Stimulated activated CD4-positive, alpha-beta T cell treated with anti-CD3 and anti-CD28 coated beads, Interleukin-4, amount 100 ng/mL, for 24 hours (primary cell): Measurements from ENCODE around the gene GATAD2A.
A peak's percentile ranks its signal among the peaks of the same experiment; 100 is the strongest.
"Not testable (repeated sequence)": the region's sequence is repeated elsewhere in the genome, so short reads cannot be mapped to it uniquely, and the experiment has no call there.

Experiments used
- DNase-seq: peaks from one replicate; pipeline ENCODE4 v3.0.0-alpha.2; 2020

Gene GATAD2A

GRCh38 chr19:19388568-19389555 lies 16.6 kb upstream of the GATAD2A start:
- DNase-seq = no peak

DNA sequence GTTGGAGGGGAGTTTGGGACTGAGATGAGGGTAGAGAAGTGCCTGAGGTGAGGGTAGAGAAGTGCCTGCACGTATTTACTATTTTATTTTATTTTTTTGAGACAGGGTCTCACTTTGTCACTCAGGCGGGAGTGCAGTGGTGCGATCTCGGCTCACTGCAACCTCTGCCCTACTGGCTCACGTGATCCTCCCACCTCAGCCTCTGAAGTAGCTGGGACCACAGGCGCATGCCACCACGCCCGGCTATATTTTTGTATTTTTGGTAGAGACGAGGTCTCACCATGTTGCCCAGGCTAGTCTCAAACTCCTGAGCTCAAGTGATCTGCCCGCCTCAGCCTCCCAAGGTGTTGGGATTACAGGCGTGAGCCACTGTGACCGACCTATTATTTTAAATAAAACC lies 15.8 kb upstream of the GATAD2A start:
- DNase-seq = not testable (repeated sequence)

- not testable (repeated sequence) for DNase-seq
Observed at GRCh38 chr19:19394333-19394732, 11.1 kb upstream of the GATAD2A start.

DNA sequence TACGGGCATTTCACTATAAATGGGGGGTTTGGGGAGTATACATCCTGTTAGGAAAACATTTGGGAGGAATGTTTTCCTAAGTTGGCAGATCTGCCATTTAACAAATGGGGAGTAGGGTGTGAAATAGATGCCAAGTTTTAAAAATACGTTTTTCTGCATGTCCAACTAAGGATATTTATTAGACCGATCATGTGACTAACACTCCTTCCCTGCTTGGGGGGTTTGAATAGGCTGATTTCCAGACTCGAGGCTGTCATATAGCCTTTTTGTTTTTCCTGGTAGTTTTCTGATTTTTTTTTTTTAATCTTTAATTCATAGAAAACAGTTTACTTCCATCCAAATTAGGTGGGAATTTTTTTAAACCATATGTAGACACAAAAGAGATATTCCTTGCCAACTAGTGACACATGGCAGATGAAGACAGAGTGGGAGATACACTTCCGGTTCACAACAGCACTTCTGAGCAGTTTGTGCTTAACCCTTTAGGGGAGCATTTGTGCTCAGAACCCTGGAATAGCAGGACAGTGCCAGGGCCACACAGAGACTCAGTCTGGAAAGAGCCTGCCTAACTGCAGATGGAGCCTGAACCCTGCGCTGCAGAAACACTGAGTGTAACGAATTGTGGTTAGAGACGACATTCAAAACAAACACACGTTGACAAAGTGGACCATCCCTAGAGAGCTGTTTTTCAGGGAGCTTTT lies 5.6 kb upstream of the GATAD2A start:
- no peak for DNase-seq

GRCh38 chr19:19402656-19403372 lies 2.7 kb upstream of the GATAD2A start:
- DNase-seq = no peak

- DNase-seq = peak; percentile 27
Observed at GRCh38 chr19:19403373-19403901, 2.0 kb upstream of the GATAD2A start.

DNA sequence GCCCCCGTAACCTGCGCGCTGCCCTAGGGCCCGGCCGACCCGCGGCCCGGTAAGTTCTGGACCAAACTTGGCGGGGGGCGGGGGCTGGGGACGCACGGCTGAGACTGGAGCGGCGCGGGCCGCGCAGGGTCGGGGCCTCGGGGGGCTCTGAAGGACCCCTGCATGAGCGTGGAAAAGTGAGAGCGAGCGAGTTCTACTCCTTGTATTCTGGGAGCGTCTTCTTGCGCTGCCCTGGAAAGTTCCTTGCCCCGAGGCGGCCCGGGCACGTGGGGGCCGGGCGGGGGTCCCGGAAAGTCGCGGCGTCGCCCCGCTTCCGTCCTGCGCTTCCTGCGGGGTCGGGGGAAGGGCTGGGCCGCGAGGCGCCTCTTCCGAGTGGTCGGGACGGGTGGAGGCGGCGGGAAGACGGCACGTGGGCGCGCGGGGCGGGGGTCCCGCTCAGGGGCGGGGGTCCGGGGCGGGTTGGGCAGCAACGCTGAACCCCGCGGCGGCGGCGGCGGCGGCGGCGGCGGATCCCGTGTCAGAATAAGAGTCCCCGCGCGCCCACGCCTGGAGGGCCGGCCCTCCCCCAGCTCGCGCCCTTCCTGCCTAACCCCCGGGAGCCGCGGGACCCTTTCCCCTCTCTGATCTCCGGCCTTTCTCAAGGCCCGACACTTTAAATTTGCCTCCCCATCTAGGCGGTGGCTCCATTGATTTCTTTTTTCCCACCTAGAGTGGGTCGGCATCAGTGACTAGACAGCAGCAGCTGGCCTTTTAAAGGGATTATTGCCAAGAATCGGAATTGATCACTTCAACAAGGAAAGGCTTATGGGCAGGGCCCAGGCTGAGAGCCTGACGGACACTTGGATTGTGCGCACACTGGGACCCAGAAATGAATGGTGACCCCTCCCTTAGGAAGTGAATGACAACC lies 749 bp downstream of the GATAD2A start:
- peak; percentile 60 for DNase-seq

DNA sequence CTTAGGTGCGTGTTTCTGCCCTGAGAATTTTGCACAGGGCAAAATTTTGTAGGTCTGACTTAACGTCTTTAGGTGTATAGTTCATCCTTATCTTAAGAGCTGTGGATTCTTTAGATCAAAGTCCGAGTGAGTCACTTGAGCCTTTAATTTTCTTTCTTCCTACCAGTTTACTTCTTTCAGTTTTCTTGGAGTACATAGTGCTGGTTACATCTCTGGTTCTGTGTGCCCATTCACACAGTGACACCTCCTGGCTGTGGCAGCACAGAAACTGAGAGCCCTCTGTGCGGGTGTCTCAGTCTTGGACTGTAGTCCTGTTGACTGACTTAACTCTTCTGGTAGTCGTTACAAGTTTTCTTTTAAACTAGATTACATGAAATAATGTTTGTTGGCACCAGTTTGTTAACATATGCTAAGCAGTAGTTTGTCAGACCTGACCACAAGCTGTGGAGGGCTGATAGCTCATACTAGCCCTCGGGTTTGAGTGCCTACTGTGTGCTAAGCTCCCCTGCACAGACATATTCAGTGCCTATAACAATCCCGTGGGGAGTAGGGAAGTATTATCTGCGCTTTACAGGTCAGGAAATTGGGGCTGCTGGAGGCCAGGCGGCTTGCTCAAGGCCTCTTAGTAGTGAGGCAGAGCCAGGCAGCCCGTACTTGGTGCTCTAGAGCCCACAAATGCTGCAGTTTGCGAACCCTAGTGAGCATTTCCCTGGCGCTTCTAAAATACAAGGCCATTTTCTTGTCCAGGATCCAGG lies 1.6 kb downstream of the GATAD2A start:
- DNase-seq = peak; percentile 64

GRCh38 chr19:19407633-19407930 lies 2.1 kb downstream of the GATAD2A start:
- no peak for DNase-seq

- no peak for DNase-seq
Observed at GRCh38 chr19:19409205-19409604, 3.7 kb downstream of the GATAD2A start.

DNA sequence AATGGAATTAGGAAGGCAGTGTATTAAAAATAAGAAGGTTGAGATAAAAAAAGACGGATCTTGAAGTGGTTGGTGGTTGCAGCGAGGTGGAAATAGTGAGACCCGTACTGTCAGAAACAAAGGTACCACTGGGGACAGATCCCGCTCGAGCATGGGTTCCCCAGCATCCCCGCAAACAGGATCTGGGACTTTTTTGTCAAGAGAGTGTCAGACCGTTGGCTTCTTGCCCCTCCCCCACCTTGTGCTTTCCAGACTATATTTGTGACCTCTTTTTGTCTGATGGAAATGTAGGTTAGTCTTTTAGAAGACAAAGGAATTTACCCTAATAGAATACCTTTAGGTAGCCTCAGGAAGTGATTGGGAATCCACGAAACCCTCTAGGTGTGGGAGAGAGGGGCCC lies 4.2 kb downstream of the GATAD2A start:
- DNase-seq = no peak

- DNase-seq = peak; percentile 61
Observed at GRCh38 chr19:19410553-19411550, 5.4 kb downstream of the GATAD2A start.

DNA sequence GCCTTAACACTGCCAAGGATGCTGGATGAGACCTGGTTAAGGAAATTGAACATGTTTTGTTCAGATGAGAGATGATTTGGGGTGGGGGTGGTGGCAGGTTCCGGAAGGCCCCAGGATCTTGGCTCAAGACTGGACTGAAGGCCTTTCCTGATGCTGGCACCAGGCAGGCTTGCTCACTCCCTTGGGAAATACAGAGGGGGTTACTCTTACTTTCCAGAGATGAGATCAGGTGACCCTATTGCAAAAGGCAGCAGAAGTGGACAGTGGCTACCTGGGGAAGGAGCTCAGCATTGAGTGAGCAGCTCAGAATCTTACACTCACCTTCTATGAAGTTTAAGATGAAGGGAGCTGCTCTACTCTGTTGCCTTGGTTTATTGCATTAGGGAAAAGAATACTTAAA lies 10.8 kb downstream of the GATAD2A start:
- no peak for DNase-seq

DNA sequence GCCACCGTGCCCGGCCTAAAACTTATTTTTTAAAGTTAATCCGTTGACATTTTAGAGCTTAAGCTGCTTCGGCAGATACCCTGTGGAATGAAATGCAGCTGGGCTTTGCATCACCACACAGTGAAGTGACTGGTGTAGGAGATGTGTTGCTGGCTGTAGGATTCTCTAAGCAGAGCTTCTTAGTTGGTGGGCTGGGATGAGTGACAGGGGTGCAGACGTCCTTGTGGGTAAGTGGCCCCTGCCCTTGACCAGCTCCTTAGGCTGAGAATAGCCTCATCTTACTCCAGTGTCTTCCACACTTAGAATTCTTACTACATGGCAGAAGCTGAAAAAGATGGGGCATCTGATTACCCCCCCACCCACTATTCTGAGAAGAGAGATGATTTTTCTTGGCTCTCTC lies 11.6 kb downstream of the GATAD2A start:
- no peak for DNase-seq

DNA sequence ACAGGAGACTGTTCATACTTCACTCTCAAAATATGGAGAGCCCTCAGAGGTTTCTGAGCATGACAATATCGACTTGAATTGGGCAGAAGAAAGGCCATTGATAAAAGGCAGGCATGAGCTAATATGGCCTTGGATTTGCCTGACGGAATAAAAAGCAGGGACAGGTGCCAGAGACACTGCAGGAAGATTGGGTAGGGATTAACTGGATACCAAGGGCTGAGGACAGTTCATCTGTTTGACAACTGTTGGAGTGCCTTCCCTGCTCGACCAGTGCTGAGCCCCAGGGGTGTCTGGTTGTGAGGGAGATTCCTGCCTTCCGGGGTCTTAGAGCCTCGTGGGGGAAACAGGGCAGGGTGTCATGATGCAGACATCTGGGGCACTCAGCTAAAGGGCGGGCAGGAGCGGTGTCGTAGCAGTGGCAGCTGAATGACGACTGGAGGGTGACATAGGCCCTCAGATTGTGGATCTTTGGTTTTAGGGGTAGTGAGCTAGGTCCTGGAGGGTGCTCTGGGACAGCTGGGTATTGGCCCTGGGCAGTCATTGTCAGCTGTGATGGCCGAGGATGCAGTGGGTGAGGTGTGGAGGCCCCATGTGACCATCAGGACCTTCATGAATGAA lies 12.3 kb downstream of the GATAD2A start:
- DNase-seq = no peak

GRCh38 chr19:19418555-19419260 lies 13.2 kb downstream of the GATAD2A start:
- no peak for DNase-seq

DNA sequence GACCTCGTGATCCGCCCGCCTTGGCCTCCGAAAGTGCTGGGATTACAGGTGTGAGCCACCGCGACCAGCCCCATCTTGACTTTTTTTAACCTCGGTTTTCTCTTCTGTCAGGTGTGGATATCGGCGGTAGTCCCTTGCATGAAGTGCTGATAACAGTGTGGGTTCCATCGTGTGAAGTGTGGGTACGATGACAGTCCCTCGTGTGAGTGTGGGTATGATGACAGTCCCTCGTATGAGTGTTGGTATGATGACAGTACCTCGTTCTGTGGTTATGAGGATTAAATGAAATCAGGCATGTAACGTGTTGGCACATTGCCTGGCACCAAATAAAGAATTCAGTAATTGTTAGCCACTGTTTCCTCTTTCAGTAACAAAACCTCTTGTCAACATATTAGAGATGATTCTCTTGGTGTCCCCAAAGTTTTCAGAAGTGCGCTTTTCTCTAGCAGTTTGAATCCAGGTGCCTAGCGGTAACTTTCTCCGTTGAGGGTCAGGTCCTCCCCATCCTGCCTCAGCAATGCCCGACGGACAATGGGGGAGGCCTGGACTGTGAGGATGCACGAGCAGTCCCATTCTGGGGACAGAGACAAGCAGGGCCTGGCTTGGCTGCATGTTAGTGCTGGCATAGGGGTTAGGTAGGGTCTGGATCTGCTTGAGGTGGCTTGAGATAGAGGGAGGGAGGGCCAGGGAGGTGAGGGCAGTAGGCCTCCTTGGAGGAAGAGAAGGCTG lies 15.3 kb downstream of the GATAD2A start:
- peak; percentile 35 for DNase-seq

GRCh38 chr19:19421299-19421696 lies 15.8 kb downstream of the GATAD2A start:
- DNase-seq = no peak
